HepG2 (cell line): ENCODE results near the gene GDF7. TPM values are rescaled to one million over a fixed set of nuclear protein-coding genes. Genes with fewer than 3 reads are reported as not detected.

Experiments used
- ATAD3A ChIP-seq: sonication (generic); formaldehyde crosslinking; IDR thresholded peaks from 2 replicates; pipeline ENCODE4 v1.4.0; 2020; ENCODE audit warnings: missing genetic modification reagents
- CBX5 ChIP-seq: sonication (generic); formaldehyde crosslinking; IDR thresholded peaks from 2 replicates; pipeline ENCODE4 v1.4.0; 2020; ENCODE audit warnings: missing genetic modification reagents, borderline replicate concordance
- EEA1 ChIP-seq: sonication (generic); formaldehyde crosslinking; IDR thresholded peaks from 2 replicates; pipeline ENCODE4 v1.5.1; 2020; ENCODE audit warnings: mild to moderate bottlenecking, missing genetic modification reagents, borderline replicate concordance
- ELF4 ChIP-seq: sonication (generic); formaldehyde crosslinking; IDR thresholded peaks from 2 replicates; pipeline ENCODE4 v1.5.0; 2020; ENCODE audit warnings: missing genetic modification reagents, mild to moderate bottlenecking, moderate library complexity, borderline replicate concordance
- ETV5 ChIP-seq: IDR thresholded peaks from 2 replicates; pipeline ENCODE4 v1.6.1; 2018; ENCODE audit warnings: missing biosample characterization, missing genetic modification reagents, inconsistent platforms, borderline replicate concordance
- GPN1 ChIP-seq: sonication (generic); formaldehyde crosslinking; IDR thresholded peaks from 2 replicates; pipeline ENCODE4 v1.5.1; 2020; ENCODE audit warnings: missing genetic modification reagents, borderline replicate concordance
- IKZF1 ChIP-seq: fragments of 450-650 bp; IDR thresholded peaks from 2 replicates; pipeline ENCODE4 v1.7.1; 2016
- JUND ChIP-seq: sonication (generic); formaldehyde crosslinking; IDR thresholded peaks from 2 replicates; pipeline ENCODE4 v1.8.0; 2022; ENCODE audit warnings: mild to moderate bottlenecking, missing genetic modification reagents
- KLF13 ChIP-seq: sonication (generic); formaldehyde crosslinking; IDR thresholded peaks from 2 replicates; pipeline ENCODE4 v1.4.0; 2020; ENCODE audit warnings: mild to moderate bottlenecking, missing genetic modification reagents
- NCOR1 ChIP-seq: fragments of 200-600 bp; sonication (generic); IDR thresholded peaks from 2 replicates; pipeline ENCODE4 v1.7.0; 2017; ENCODE audit warnings: antibody characterized with exemption, low read length, borderline replicate concordance
- SMAD9 ChIP-seq: sonication (generic); formaldehyde crosslinking; IDR thresholded peaks from 2 replicates; pipeline ENCODE4 v1.5.1; 2020; ENCODE audit warnings: mild to moderate bottlenecking, missing genetic modification reagents
- TBX2 ChIP-seq: sonication (generic); formaldehyde crosslinking; IDR thresholded peaks from 2 replicates; pipeline ENCODE4 v1.5.0; 2020; ENCODE audit warnings: missing genetic modification reagents, mild to moderate bottlenecking, borderline replicate concordance
- ZBTB39 ChIP-seq: sonication (generic); formaldehyde crosslinking; IDR thresholded peaks from 2 replicates; pipeline ENCODE4 v1.5.0; 2020; ENCODE audit warnings: missing genetic modification reagents
- ZFP37 ChIP-seq: sonication (generic); formaldehyde crosslinking; IDR thresholded peaks from 2 replicates; pipeline ENCODE4 v1.4.0; 2020; ENCODE audit warnings: missing genetic modification reagents, borderline replicate concordance
- ZMYM4 ChIP-seq: sonication (generic); formaldehyde crosslinking; IDR thresholded peaks from 2 replicates; pipeline ENCODE4 v1.8.1; 2023; ENCODE audit warnings: mild to moderate bottlenecking, missing genetic modification reagents
- ZNF512B ChIP-seq: sonication (generic); formaldehyde crosslinking; IDR thresholded peaks from 2 replicates; pipeline ENCODE4 v1.5.1; 2020; ENCODE audit warnings: missing genetic modification reagents, mild to moderate bottlenecking, borderline replicate concordance
- ZNF850 ChIP-seq: sonication (generic); formaldehyde crosslinking; conservative IDR thresholded peaks from 2 replicates; pipeline ENCODE4 v1.9.0; 2021; ENCODE audit warnings: mild to moderate bottlenecking, missing genetic modification reagents
- ZNF883 ChIP-seq: sonication (generic); formaldehyde crosslinking; IDR thresholded peaks from 2 replicates; pipeline ENCODE4 v1.5.1; 2020; ENCODE audit warnings: mild to moderate bottlenecking, missing genetic modification reagents; ENCODE audit errors: not compliant biosample characterization
- polyA plus RNA-seq, 8 experiments: library from polyadenylated mRNA; depleted of rRNA in 3 of 8; stranded (reverse) in 7 of 8; unstranded in 1 of 8; fragments of >200 nt; fragmentation: Illumina TruSeq in 4 of 8; extraction: Trizol in 4 of 8; gene quantifications; 2 replicates each; pipeline versions ENCODE4 v1.2.1 to v1.2.3, GENCODE V29; 2011 to 2016; ENCODE audit warnings: low read depth in 4 of 8, missing spikeins in 1 of 8, mixed read lengths in 1 of 8; ENCODE audit not compliant: insufficient read depth in 1 of 8
- total RNA-seq, 5 experiments: library from RNA; depleted of rRNA; stranded (reverse); fragments of >200 nt; fragmentation: Illumina TruSeq; extraction: Trizol; gene quantifications; 2 replicates each; pipeline ENCODE4 v1.2.3, GENCODE V29; 2016; ENCODE audit warnings: low read depth in 1 of 5
- TF ChIP-seq, protein P1 (sequence below): sonication (generic); formaldehyde crosslinking; conservative IDR thresholded peaks from 2 replicates; pipeline ENCODE4 v1.4.0; 2020; ENCODE audit warnings: mild to moderate bottlenecking, missing genetic modification reagents, moderate library complexity
- TF ChIP-seq, protein P2 (sequence below): sonication (generic); formaldehyde crosslinking; IDR thresholded peaks from 2 replicates; pipeline ENCODE4 v1.4.0; 2020; ENCODE audit warnings: missing genetic modification reagents; ENCODE audit errors: not compliant biosample characterization

The GDF7 gene
- total and polyA plus RNA-seq, 2 of the 13 experiments (the other 11 are each of a cell fraction or from before 2014, with no cell fraction given): 1.6 to 15.0 TPM

- TF ChIP-seq SMAD9 (peak; percentile 75; the same call in 1 of the 2 replicates), ZNF883 (CRISPR knock-in tag) (peak; percentile 48), ZFP37 (CRISPR knock-in tag) (no peak), JUND (CRISPR knock-in tag) (no peak), ETV5 (CRISPR knock-in tag) (no peak), GPN1 (no peak), EEA1 (CRISPR knock-in tag) (no peak), ZBTB39 (CRISPR knock-in tag) (no peak), IKZF1 (no peak), ELF4 (CRISPR knock-in tag) (no peak), ZNF512B (CRISPR knock-in tag) (no peak), NCOR1 (no peak), CBX5 (CRISPR knock-in tag) (0 out of 2 replicates have a peak, but pooled peaks have one; percentile 14), TBX2 (no peak), ZNF850 (CRISPR knock-in tag) (no peak), KLF13 (no peak), ATAD3A (no peak), ZMYM4 (CRISPR knock-in tag) (no peak)
- TF ChIP-seq, protein P1, sequence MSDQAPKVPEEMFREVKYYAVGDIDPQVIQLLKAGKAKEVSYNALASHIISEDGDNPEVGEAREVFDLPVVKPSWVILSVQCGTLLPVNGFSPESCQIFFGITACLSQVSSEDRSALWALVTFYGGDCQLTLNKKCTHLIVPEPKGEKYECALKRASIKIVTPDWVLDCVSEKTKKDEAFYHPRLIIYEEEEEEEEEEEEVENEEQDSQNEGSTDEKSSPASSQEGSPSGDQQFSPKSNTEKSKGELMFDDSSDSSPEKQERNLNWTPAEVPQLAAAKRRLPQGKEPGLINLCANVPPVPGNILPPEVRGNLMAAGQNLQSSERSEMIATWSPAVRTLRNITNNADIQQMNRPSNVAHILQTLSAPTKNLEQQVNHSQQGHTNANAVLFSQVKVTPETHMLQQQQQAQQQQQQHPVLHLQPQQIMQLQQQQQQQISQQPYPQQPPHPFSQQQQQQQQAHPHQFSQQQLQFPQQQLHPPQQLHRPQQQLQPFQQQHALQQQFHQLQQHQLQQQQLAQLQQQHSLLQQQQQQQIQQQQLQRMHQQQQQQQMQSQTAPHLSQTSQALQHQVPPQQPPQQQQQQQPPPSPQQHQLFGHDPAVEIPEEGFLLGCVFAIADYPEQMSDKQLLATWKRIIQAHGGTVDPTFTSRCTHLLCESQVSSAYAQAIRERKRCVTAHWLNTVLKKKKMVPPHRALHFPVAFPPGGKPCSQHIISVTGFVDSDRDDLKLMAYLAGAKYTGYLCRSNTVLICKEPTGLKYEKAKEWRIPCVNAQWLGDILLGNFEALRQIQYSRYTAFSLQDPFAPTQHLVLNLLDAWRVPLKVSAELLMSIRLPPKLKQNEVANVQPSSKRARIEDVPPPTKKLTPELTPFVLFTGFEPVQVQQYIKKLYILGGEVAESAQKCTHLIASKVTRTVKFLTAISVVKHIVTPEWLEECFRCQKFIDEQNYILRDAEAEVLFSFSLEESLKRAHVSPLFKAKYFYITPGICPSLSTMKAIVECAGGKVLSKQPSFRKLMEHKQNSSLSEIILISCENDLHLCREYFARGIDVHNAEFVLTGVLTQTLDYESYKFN (CRISPR knock-in tag): no peak
- TF ChIP-seq, protein P2, sequence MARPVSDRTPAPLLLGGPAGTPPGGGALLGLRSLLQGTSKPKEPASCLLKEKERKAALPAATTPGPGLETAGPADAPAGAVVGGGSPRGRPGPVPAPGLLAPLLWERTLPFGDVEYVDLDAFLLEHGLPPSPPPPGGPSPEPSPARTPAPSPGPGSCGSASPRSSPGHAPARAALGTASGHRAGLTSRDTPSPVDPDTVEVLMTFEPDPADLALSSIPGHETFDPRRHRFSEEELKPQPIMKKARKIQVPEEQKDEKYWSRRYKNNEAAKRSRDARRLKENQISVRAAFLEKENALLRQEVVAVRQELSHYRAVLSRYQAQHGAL: no peak
Observed at GRCh38 chr2:20665243-20666004, 1.5 kb upstream of the GDF7 start (continued).
